ENCODE measurements around the gene ZMYND11.

GRCh38 chr10:127612-128432 is 7.4 kb upstream of the ZMYND11 start:
- no peak for TF ChIP-seq POLR2A (IDR thresholded peaks at IDR 0.05; ENCODE audit: low read depth, low read length)
- no peak for TF ChIP-seq TAF1 (IDR thresholded peaks at IDR 0.05; ENCODE audit: borderline replicate concordance, low read depth, low read length)

Data from GM12892 (cell line).